ENCODE measurements around the gene UBE2I. TPM values are rescaled to one million over a fixed set of nuclear protein-coding genes. Genes with fewer than 3 reads are reported as not detected.

UBE2I gene
- total RNA-seq, 4 donors from 2014 or later: 25.9 to 133 (median 63.0) TPM

- Histone ChIP-seq H3K36me3 (no peaks in the 10 kb centered on the region), H3K27me3 (no peaks in the 10 kb centered on the region), H3K4me3 (no peak overlapping the region), H3K9me3 (no peaks in the 10 kb centered on the region), H3K4me1 (peaks cover 0 to 6% of the 10 kb centered on the region in 2 donors), H3K27ac (no peak overlapping the region)
- no peak for TF ChIP-seq POLR2A (IDR thresholded peaks at IDR 0.05)
- TF ChIP-seq, protein P1, sequence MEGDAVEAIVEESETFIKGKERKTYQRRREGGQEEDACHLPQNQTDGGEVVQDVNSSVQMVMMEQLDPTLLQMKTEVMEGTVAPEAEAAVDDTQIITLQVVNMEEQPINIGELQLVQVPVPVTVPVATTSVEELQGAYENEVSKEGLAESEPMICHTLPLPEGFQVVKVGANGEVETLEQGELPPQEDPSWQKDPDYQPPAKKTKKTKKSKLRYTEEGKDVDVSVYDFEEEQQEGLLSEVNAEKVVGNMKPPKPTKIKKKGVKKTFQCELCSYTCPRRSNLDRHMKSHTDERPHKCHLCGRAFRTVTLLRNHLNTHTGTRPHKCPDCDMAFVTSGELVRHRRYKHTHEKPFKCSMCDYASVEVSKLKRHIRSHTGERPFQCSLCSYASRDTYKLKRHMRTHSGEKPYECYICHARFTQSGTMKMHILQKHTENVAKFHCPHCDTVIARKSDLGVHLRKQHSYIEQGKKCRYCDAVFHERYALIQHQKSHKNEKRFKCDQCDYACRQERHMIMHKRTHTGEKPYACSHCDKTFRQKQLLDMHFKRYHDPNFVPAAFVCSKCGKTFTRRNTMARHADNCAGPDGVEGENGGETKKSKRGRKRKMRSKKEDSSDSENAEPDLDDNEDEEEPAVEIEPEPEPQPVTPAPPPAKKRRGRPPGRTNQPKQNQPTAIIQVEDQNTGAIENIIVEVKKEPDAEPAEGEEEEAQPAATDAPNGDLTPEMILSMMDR (IDR thresholded peaks at IDR 0.05): no peak
- intact Hi-C loops (cut with DNase I; ENCODE audit: low total_unique reads): no loop called here
- no peak for DNase-seq
These were observed 35.6 kb upstream of the UBE2I start for GRCh38 chr16:1273816-1274215.

GRCh38 chr16:1274767-1275166 lies 34.7 kb upstream of the UBE2I start:
- H3K27ac ChIP-seq: no peak overlapping the region
- H3K4me1 ChIP-seq: peaks cover 0 to 6% of the 10 kb centered on the region in 2 donors
- no peaks in the 10 kb centered on the region for H3K9me3 ChIP-seq
- no peaks in the 10 kb centered on the region for H3K27me3 ChIP-seq
- no peak overlapping the region for H3K4me3 ChIP-seq
- TF ChIP-seq POLR2A (IDR thresholded peaks at IDR 0.05): no peak
- TF ChIP-seq, protein P1 (IDR thresholded peaks at IDR 0.05): no peak
- DNase-seq: no peak
- H3K36me3 ChIP-seq: no peaks in the 10 kb centered on the region
- intact Hi-C loops (cut with DNase I; ENCODE audit: low total_unique reads): no loop called here

GRCh38 chr16:1275791-1276579 lies 33.5 kb upstream of the UBE2I start:
- Histone ChIP-seq H3K27ac (no peak overlapping the region), H3K9me3 (no peaks in the 10 kb centered on the region), H3K4me3 (no peak overlapping the region), H3K36me3 (no peaks in the 10 kb centered on the region), H3K27me3 (no peaks in the 10 kb centered on the region), H3K4me1 (peaks cover 0 to 6% of the 10 kb centered on the region in 2 donors)
- TF ChIP-seq, protein P1 (IDR thresholded peaks at IDR 0.05): no peak
- TF ChIP-seq POLR2A (IDR thresholded peaks at IDR 0.05): no peak
- intact Hi-C loops (cut with DNase I; ENCODE audit: low total_unique reads): no loop called here
- DNase-seq: no peak

- no peaks in the 10 kb centered on the region for H3K36me3 ChIP-seq
- intact Hi-C loops (cut with DNase I; ENCODE audit: low total_unique reads): no loop called here
- no peak for DNase-seq
- H3K4me3 ChIP-seq: no peak overlapping the region
- H3K9me3 ChIP-seq: no peaks in the 10 kb centered on the region
- TF ChIP-seq POLR2A (IDR thresholded peaks at IDR 0.05): no peak
- TF ChIP-seq, protein P1 (IDR thresholded peaks at IDR 0.05): no peak
- H3K4me1 ChIP-seq: peaks cover 0 to 5% of the 10 kb centered on the region in 2 donors
- H3K27me3 ChIP-seq: no peaks in the 10 kb centered on the region
- no peak overlapping the region for H3K27ac ChIP-seq
These were observed 32.9 kb upstream of the UBE2I start for GRCh38 chr16:1276580-1276878.

GRCh38 chr16:1277151-1277598 lies 32.3 kb upstream of the UBE2I start:
- H3K27ac ChIP-seq: no peak overlapping the region

More at GRCh38 chr16:1277151-1277598, 32.3 kb upstream of the UBE2I start:
- H3K36me3 ChIP-seq: no peaks in the 10 kb centered on the region
- H3K27me3 ChIP-seq: no peaks in the 10 kb centered on the region
- no peaks in the 10 kb centered on the region for H3K9me3 ChIP-seq
- DNase-seq: no peak
- TF ChIP-seq POLR2A (IDR thresholded peaks at IDR 0.05): no peak
- TF ChIP-seq, protein P1 (IDR thresholded peaks at IDR 0.05): no peak
- no peak overlapping the region for H3K4me3 ChIP-seq
- intact Hi-C loops (cut with DNase I; ENCODE audit: low total_unique reads): no loop called here
- H3K4me1 ChIP-seq: no peaks in the 10 kb centered on the region
